SK-N-SH (cell line): ENCODE data around the gene PRRT2.

Experiments
- ELF1 ChIP-seq: IDR thresholded peaks from 2 replicates; pipeline ENCODE4 v1.4.0; 2012
- EP300 ChIP-seq, 2 experiments: IDR thresholded peaks; 2 replicates each; pipeline versions ENCODE4 v1.4.0 to v1.6.1; 2012; ENCODE audit warnings: borderline replicate concordance in 1 of 2, low read depth in 1 of 2, low read length in 1 of 2
- EZH2phosphoT487 ChIP-seq: fragments of 200-600 bp; sonication (generic); IDR thresholded peaks from 2 replicates; pipeline ENCODE4 v1.6.1; 2017; ENCODE audit warnings: low read depth, mixed run types, mild to moderate bottlenecking, antibody characterized with exemption, moderate library complexity, borderline replicate concordance
- MAX ChIP-seq: IDR thresholded peaks from 2 replicates; pipeline ENCODE4 v1.4.0; 2012; ENCODE audit warnings: low read depth
- NFIC ChIP-seq: IDR thresholded peaks from 2 replicates; pipeline ENCODE4 v1.4.0; 2012; ENCODE audit warnings: borderline replicate concordance
- POLR2AphosphoS5 ChIP-seq: IDR thresholded peaks from 2 replicates; pipeline ENCODE4 v1.6.1; 2012; ENCODE audit warnings: low read depth, low read length
- SMC3 ChIP-seq: IDR thresholded peaks from 2 replicates; pipeline ENCODE4 v1.6.1; 2012; ENCODE audit warnings: low read depth, low read length, improper control_type of control experiment
- YY1 ChIP-seq: IDR thresholded peaks from 2 replicates; pipeline ENCODE4 v1.4.0; 2012; ENCODE audit warnings: low read depth, mild to moderate bottlenecking
- TF ChIP-seq, protein P1 (sequence below): fragments of 200-600 bp; sonication (generic); IDR thresholded peaks from 2 replicates; pipeline ENCODE4 v1.6.1; 2017; ENCODE audit warnings: antibody characterized with exemption, mild to moderate bottlenecking, moderate library complexity
- TF ChIP-seq, protein P2 (sequence below): IDR thresholded peaks from 2 replicates; pipeline ENCODE4 v1.6.1; 2012; ENCODE audit warnings: mild to moderate bottlenecking, low read depth, low read length, moderate library complexity

GRCh38 chr16:29849505-29849904 is 37.5 kb downstream of the PRRT2 start:
- no peak for TF ChIP-seq EP300 (IDR thresholded peaks at IDR 0.05; ENCODE audit: borderline replicate concordance in 1 of 2, low read depth in 1 of 2, low read length in 1 of 2)
- no peak for TF ChIP-seq MAX
- TF ChIP-seq, protein P1, sequence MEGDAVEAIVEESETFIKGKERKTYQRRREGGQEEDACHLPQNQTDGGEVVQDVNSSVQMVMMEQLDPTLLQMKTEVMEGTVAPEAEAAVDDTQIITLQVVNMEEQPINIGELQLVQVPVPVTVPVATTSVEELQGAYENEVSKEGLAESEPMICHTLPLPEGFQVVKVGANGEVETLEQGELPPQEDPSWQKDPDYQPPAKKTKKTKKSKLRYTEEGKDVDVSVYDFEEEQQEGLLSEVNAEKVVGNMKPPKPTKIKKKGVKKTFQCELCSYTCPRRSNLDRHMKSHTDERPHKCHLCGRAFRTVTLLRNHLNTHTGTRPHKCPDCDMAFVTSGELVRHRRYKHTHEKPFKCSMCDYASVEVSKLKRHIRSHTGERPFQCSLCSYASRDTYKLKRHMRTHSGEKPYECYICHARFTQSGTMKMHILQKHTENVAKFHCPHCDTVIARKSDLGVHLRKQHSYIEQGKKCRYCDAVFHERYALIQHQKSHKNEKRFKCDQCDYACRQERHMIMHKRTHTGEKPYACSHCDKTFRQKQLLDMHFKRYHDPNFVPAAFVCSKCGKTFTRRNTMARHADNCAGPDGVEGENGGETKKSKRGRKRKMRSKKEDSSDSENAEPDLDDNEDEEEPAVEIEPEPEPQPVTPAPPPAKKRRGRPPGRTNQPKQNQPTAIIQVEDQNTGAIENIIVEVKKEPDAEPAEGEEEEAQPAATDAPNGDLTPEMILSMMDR = no peak
- TF ChIP-seq ELF1 = no peak
- no peak for TF ChIP-seq SMC3
- no peak for TF ChIP-seq YY1
- TF ChIP-seq EZH2phosphoT487 = no peak
- TF ChIP-seq, protein P2, sequence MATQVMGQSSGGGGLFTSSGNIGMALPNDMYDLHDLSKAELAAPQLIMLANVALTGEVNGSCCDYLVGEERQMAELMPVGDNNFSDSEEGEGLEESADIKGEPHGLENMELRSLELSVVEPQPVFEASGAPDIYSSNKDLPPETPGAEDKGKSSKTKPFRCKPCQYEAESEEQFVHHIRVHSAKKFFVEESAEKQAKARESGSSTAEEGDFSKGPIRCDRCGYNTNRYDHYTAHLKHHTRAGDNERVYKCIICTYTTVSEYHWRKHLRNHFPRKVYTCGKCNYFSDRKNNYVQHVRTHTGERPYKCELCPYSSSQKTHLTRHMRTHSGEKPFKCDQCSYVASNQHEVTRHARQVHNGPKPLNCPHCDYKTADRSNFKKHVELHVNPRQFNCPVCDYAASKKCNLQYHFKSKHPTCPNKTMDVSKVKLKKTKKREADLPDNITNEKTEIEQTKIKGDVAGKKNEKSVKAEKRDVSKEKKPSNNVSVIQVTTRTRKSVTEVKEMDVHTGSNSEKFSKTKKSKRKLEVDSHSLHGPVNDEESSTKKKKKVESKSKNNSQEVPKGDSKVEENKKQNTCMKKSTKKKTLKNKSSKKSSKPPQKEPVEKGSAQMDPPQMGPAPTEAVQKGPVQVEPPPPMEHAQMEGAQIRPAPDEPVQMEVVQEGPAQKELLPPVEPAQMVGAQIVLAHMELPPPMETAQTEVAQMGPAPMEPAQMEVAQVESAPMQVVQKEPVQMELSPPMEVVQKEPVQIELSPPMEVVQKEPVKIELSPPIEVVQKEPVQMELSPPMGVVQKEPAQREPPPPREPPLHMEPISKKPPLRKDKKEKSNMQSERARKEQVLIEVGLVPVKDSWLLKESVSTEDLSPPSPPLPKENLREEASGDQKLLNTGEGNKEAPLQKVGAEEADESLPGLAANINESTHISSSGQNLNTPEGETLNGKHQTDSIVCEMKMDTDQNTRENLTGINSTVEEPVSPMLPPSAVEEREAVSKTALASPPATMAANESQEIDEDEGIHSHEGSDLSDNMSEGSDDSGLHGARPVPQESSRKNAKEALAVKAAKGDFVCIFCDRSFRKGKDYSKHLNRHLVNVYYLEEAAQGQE = no peak
- no peak for TF ChIP-seq NFIC
- no peak for TF ChIP-seq POLR2AphosphoS5
